BE2C (cell line): ENCODE results near the gene PLPP7.

ENCODE experiments used
- DNase-seq: peaks from one replicate; pipeline ENCODE4 v3.0.0-alpha.2; 2020
- H3K27me3 ChIP-seq: fragments of 250-450 bp; sonication (Bioruptor Pico); 2 replicates; pipeline ENCODE4 v1.5.1; 2020; ENCODE audit warnings: mild to moderate bottlenecking
- H3K36me3 ChIP-seq: fragments of 250-450 bp; sonication (Bioruptor Pico); 2 replicates; pipeline ENCODE4 v1.5.1; 2020; ENCODE audit warnings: mild to moderate bottlenecking
- H3K4me1 ChIP-seq: fragments of 250-450 bp; sonication (Bioruptor Pico); 2 replicates; pipeline ENCODE4 v1.5.1; 2020
- H3K4me3 ChIP-seq: 2 replicates; pipeline ENCODE4 v1.5.1; 2011; ENCODE audit warnings: low read depth, low read length
- H3K9me3 ChIP-seq: fragments of 250-450 bp; sonication (Bioruptor Pico); 2 replicates; pipeline ENCODE4 v1.5.1; 2020
- CTCF ChIP-seq: IDR thresholded peaks from 2 replicates; pipeline ENCODE4 v1.5.1; 2012; ENCODE audit warnings: mild to moderate bottlenecking, low read depth, low read length

PLPP7 gene

DNA sequence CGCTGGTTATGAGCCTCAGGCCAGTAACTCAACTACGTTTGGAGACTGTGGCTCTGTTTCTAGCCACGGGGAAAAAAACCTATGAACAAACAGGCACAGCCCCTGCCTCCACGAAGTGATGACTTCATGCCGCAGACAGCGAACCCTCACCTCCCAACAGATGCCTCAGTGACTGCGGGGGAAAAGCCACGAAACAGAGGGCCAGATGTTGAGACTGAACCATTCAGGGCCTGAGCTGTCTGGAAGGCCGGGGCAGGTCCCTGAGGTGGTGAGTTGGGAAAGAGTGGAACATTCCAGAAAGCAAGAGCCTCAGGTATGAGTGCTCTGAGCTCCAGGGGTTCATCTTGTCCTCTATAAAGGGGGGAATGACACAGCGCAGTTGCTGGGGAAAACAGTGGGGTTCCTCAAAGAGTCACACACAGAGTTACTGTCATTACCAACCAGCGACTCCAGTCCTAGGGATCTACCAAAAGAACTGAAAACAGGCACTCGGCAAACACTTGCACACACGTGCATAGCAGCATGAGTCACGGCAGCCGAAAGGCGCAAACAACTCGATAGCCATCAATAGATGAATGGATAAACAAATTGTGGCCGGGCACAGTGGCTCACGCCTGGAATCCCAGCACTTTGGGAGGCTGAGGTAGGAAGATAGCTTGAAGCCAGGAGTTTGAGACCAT is 15.3 kb downstream of the PLPP7 start:
- H3K27me3 ChIP-seq: no peaks in the 10 kb centered on the region
- H3K9me3 ChIP-seq: no peaks in the 10 kb centered on the region
- no peaks in the 10 kb centered on the region for H3K36me3 ChIP-seq
- H3K4me1 ChIP-seq: no peaks in the 10 kb centered on the region
- no peak overlapping the region for H3K4me3 ChIP-seq
- no peak for TF ChIP-seq CTCF
- DNase-seq: no peak

DNA sequence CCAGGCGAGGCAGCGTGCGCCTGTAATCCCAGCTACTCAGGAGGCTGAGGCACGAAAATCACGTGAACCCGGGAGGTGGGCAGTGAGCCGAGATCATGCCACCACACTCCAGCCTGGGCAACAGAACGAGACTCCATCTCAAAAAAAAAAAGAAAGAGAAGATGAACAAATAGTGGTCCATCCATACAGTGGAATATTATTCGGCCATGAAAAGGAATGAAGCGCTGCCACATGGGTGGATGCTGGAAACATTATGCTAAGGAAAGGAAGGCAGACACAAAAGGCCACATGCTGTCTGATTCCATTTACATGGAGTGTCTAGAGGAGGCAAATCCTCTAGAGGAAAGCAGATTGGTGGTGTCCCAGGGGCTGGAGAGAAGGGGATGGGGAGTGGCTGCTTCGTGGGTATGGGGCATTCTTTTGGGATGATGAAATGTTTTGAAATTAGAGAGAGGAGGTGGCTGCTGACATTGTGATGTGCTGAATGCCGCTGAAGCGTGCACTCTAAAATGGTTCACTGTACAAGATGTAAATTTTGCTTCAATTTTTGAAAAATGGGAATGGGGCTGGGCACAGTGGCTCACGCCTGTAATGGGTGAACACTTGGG is 17.0 kb downstream of the PLPP7 start:
- no peaks in the 10 kb centered on the region for H3K36me3 ChIP-seq
- no peak for DNase-seq
- H3K9me3 ChIP-seq: no peaks in the 10 kb centered on the region
- no peak overlapping the region for H3K4me3 ChIP-seq
- TF ChIP-seq CTCF: no peak
- H3K27me3 ChIP-seq: no peaks in the 10 kb centered on the region
- H3K4me1 ChIP-seq: no peaks in the 10 kb centered on the region

DNA sequence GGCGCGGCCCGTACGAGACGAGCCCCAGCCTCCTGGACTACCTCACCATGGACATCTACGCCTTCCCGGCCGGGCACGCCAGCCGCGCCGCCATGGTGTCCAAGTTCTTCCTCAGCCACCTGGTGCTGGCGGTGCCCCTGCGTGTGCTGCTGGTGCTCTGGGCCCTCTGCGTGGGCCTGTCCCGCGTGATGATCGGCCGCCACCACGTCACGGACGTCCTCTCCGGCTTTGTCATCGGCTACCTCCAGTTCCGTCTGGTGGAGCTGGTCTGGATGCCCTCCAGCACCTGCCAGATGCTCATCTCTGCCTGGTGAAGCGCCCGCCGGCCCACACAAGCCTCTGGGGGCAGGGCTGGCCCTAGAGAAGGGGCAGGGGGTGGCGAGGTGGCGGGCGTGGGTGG is 18.5 kb downstream of the PLPP7 start:
- TF ChIP-seq CTCF: no peak
- Histone ChIP-seq H3K36me3 (no peaks in the 10 kb centered on the region), H3K4me3 (no peak overlapping the region), H3K9me3 (no peaks in the 10 kb centered on the region), H3K4me1 (no peaks in the 10 kb centered on the region), H3K27me3 (no peaks in the 10 kb centered on the region)
- peak; percentile 41 for DNase-seq

DNA sequence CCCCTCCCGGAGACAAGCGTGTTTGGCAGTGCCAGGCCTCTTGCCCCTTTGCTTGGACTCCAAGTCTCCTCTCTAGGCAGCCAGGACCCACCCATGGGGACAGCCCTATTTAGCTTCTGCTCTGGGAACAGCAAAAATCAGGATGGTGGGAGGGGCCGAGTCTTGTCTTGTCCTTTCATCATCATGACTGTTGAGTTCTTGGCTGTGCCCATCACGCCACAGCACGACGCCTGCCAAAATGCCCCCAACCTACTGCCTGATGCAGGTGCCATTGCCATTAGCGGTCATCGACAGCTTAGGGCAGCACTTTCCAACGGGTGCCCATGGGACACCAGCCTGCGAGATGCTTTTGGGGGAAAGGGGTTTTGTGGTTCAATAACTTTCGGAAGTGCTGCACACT is 18.9 kb downstream of the PLPP7 start:
- Histone ChIP-seq H3K4me1 (no peaks in the 10 kb centered on the region), H3K9me3 (no peaks in the 10 kb centered on the region), H3K27me3 (no peaks in the 10 kb centered on the region), H3K36me3 (no peaks in the 10 kb centered on the region), H3K4me3 (no peak overlapping the region)
- no peak for TF ChIP-seq CTCF
- no peak for DNase-seq

- DNase-seq: no peak
- H3K4me1 ChIP-seq: no peaks in the 10 kb centered on the region
These were observed 19.5 kb downstream of the PLPP7 start for GRCh38 chr9:131308906-131309529.

More at GRCh38 chr9:131308906-131309529, 19.5 kb downstream of the PLPP7 start:
- TF ChIP-seq CTCF: no peak
- no peak overlapping the region for H3K4me3 ChIP-seq
- no peaks in the 10 kb centered on the region for H3K36me3 ChIP-seq
- H3K27me3 ChIP-seq: no peaks in the 10 kb centered on the region
- no peaks in the 10 kb centered on the region for H3K9me3 ChIP-seq
